SK-N-SH (cell line): ENCODE results near the gene POLA1. TPM values are rescaled to one million over a fixed set of nuclear protein-coding genes. Genes with fewer than 3 reads are reported as not detected.

Experiments
- CTCF ChIA-PET: fragments of 300-600, 350-600 bp; formaldehyde crosslinking; extraction: SDS; loops from one replicate; lab custom pipeline; 2021; lab: Yijun Ruan, JAX
- POLR2A ChIA-PET: fragments of 350-600 bp; sonication (Branson Sonifier 250); formaldehyde crosslinking; extraction: SDS; loops from one replicate; lab custom pipeline; 2020; ENCODE audit warnings: antibody characterized with exemption, inconsistent platforms; lab: Yijun Ruan, JAX
- DNase-seq: peaks from one replicate; pipeline ENCODE4 v3.0.0; 2012
- H2AFZ ChIP-seq: fragments of 200-600 bp; sonication (generic); 2 replicates; pipeline ENCODE4 v1.8.1; 2016; ENCODE audit warnings: antibody characterized with exemption, mild to moderate bottlenecking, low read depth
- H3F3A ChIP-seq: fragments of 200-600 bp; sonication (generic); replicated peaks from 2 replicates; pipeline ENCODE3; 2016; ENCODE audit warnings: antibody characterized with exemption, mild to moderate bottlenecking; ENCODE audit not compliant: insufficient read depth
- H3K27ac ChIP-seq, 2 experiments: fragments of 200-500 bp in 1 of 2; fragments of 200-600 bp in 1 of 2; sonication (Bioruptor generic) in 1 of 2; sonication (generic), shearing (Covaris generic) in 1 of 2; 2 replicates each; pipeline versions ENCODE4 v1.5.1 to v1.6.1; 2014 to 2016; ENCODE audit warnings: low read depth in 2 of 2, inconsistent platforms in 1 of 2, low read length in 1 of 2, mild to moderate bottlenecking in 1 of 2, mixed read lengths in 1 of 2
- H3K27me3 ChIP-seq: fragments of 200-600 bp; sonication (generic), shearing (Covaris generic); 2 replicates; pipeline ENCODE4 v1.6.1; 2016; ENCODE audit warnings: mixed run types; ENCODE audit not compliant: insufficient read depth
- H3K36me3 ChIP-seq, 2 experiments: fragments of 200-500 bp in 1 of 2; fragments of 200-600 bp in 1 of 2; sonication (Bioruptor generic) in 1 of 2; sonication (generic) in 1 of 2; replicated peaks in 1 of 2; 2 replicates each; pipeline versions ENCODE3 to v1.5.1; 2014 to 2016; ENCODE audit warnings: low read length in 1 of 2, mild to moderate bottlenecking in 1 of 2; ENCODE audit not compliant: insufficient read depth in 2 of 2, control insufficient read depth in 1 of 2
- H3K4me1 ChIP-seq, 2 experiments: fragments of 200-500 bp in 1 of 2; fragments of 200-600 bp in 1 of 2; sonication (Bioruptor generic) in 1 of 2; sonication (generic), shearing (Covaris generic) in 1 of 2; 2 replicates each; pipeline versions ENCODE4 v1.5.1 to v1.6.1; 2014 to 2016; ENCODE audit warnings: low read depth in 1 of 2, low read length in 1 of 2, mixed run types in 1 of 2; ENCODE audit not compliant: insufficient read depth in 2 of 2, control insufficient read depth in 1 of 2
- H3K4me2 ChIP-seq: fragments of 200-600 bp; sonication (generic), shearing (Covaris generic); 2 replicates; pipeline ENCODE4 v1.6.1; 2017; ENCODE audit warnings: mixed run types
- H3K4me3 ChIP-seq, 2 experiments: fragments of 200-500 bp in 1 of 2; fragments of 200-600 bp in 1 of 2; sonication (Bioruptor generic) in 1 of 2; sonication (generic), shearing (Covaris generic) in 1 of 2; 2 replicates each; pipeline versions ENCODE4 v1.5.1 to v1.8.1; 2014 to 2016; ENCODE audit warnings: low read depth in 2 of 2, inconsistent platforms in 1 of 2, low read length in 1 of 2, mild to moderate bottlenecking in 1 of 2, mixed read lengths in 1 of 2, moderate library complexity in 1 of 2
- H3K79me2 ChIP-seq: fragments of 200-600 bp; sonication (generic); 2 replicates; pipeline ENCODE4 v1.8.1; 2017; ENCODE audit warnings: mild to moderate bottlenecking; ENCODE audit not compliant: insufficient read depth
- H3K9ac ChIP-seq: fragments of 200-600 bp; sonication (generic); 2 replicates; pipeline ENCODE4 v1.6.1; 2017; ENCODE audit warnings: mixed run types
- H3K9me2 ChIP-seq: fragments of 200-600 bp; sonication (generic); 2 replicates; pipeline ENCODE4 v1.6.1; 2017; ENCODE audit warnings: mixed run types
- H3K9me3 ChIP-seq: fragments of 200-600 bp; sonication (generic); 2 replicates; pipeline ENCODE4 v1.6.1; 2017; ENCODE audit warnings: mixed run types, mild to moderate bottlenecking, moderate library complexity
- H4K20me1 ChIP-seq: fragments of 200-600 bp; sonication (generic); 2 replicates; pipeline ENCODE4 v1.6.1; 2017; ENCODE audit warnings: mild to moderate bottlenecking, mixed run types; ENCODE audit not compliant: insufficient read depth
- ELF1 ChIP-seq: IDR thresholded peaks from 2 replicates; pipeline ENCODE4 v1.4.0; 2012
- EP300 ChIP-seq, 2 experiments: IDR thresholded peaks; 2 replicates each; pipeline versions ENCODE4 v1.4.0 to v1.6.1; 2012; ENCODE audit warnings: borderline replicate concordance in 1 of 2, low read depth in 1 of 2, low read length in 1 of 2
- EZH2phosphoT487 ChIP-seq: fragments of 200-600 bp; sonication (generic); IDR thresholded peaks from 2 replicates; pipeline ENCODE4 v1.6.1; 2017; ENCODE audit warnings: low read depth, mixed run types, mild to moderate bottlenecking, antibody characterized with exemption, moderate library complexity, borderline replicate concordance
- FOSL2 ChIP-seq: IDR thresholded peaks from 2 replicates; pipeline ENCODE4 v1.4.0; 2012; ENCODE audit warnings: low read depth, mild to moderate bottlenecking, moderate library complexity, borderline replicate concordance
- FOXJ3 ChIP-seq: sonication (generic); formaldehyde crosslinking; IDR thresholded peaks from 2 replicates; pipeline ENCODE4 v1.5.1; 2020; ENCODE audit warnings: mild to moderate bottlenecking, missing genetic modification reagents
- FOXM1 ChIP-seq: IDR thresholded peaks from 2 replicates; pipeline ENCODE4 v1.4.0; 2012; ENCODE audit warnings: low read depth, mild to moderate bottlenecking
- GABPA ChIP-seq: IDR thresholded peaks from 2 replicates; pipeline ENCODE4 v1.4.0; 2012; ENCODE audit warnings: low read depth, mild to moderate bottlenecking
- GATA2 ChIP-seq: sonication (generic); formaldehyde crosslinking; IDR thresholded peaks from 2 replicates; pipeline ENCODE4 v1.5.0; 2020; ENCODE audit warnings: mild to moderate bottlenecking, missing genetic modification reagents
- MXI1 ChIP-seq: IDR thresholded peaks from 2 replicates; pipeline ENCODE4 v1.6.1; 2012; ENCODE audit warnings: mild to moderate bottlenecking, low read depth, low read length, improper control_type of control experiment
- RAD21 ChIP-seq: IDR thresholded peaks from 2 replicates; pipeline ENCODE4 v1.6.1; 2012; ENCODE audit warnings: mild to moderate bottlenecking, low read length
- RFX5 ChIP-seq: IDR thresholded peaks from 2 replicates; pipeline ENCODE4 v1.6.1; 2012; ENCODE audit warnings: mild to moderate bottlenecking, improper control_type of control experiment, low read length
- RXRA ChIP-seq: IDR thresholded peaks from 2 replicates; pipeline ENCODE4 v1.4.0; 2012; ENCODE audit warnings: low read depth, mild to moderate bottlenecking, borderline replicate concordance
- TCF12 ChIP-seq: IDR thresholded peaks from 2 replicates; pipeline ENCODE4 v1.4.0; 2012
- TEAD4 ChIP-seq: IDR thresholded peaks from 2 replicates; pipeline ENCODE4 v1.4.0; 2012; ENCODE audit warnings: mild to moderate bottlenecking, borderline replicate concordance; ENCODE audit not compliant: insufficient read depth
- YY1 ChIP-seq: IDR thresholded peaks from 2 replicates; pipeline ENCODE4 v1.4.0; 2012; ENCODE audit warnings: low read depth, mild to moderate bottlenecking
- WGBS: methylation state at CpG from one replicate; pipeline ENCODE4 v1.1.6; 2017; ENCODE audit warnings: low lambda C conversion rate; 5-methylcytosine and 5-hydroxymethylcytosine counted together
- polyA plus RNA-seq, 3 experiments: library from polyadenylated mRNA; depleted of rRNA; stranded (reverse); fragments of >200 nt; gene quantifications; 2 replicates each; pipeline ENCODE4 v1.2.3, GENCODE V29; 2012
- TF ChIP-seq, protein P1 (sequence below): fragments of 200-600 bp; sonication (generic); IDR thresholded peaks from 2 replicates; pipeline ENCODE4 v1.6.1; 2017; ENCODE audit warnings: antibody characterized with exemption, mild to moderate bottlenecking, moderate library complexity
- TF ChIP-seq, protein P2 (sequence below): IDR thresholded peaks from 2 replicates; pipeline ENCODE4; 2012
- TF ChIP-seq, protein P3 (sequence below): IDR thresholded peaks from 2 replicates; pipeline ENCODE4 v1.4.0; 2012; ENCODE audit warnings: low read depth
- TF ChIP-seq, protein P4 (sequence below): fragments of 150-350 bp; IDR thresholded peaks from 2 replicates; pipeline ENCODE4 v1.6.1; 2017; ENCODE audit warnings: antibody characterized with exemption, low read length, low read depth, borderline replicate concordance
- TF ChIP-seq, protein P5 (sequence below): IDR thresholded peaks from 2 replicates; pipeline ENCODE4 v1.4.0; 2012; ENCODE audit warnings: low read depth, borderline replicate concordance

POLA1 gene
- polyA plus RNA-seq, 1 of the 3 experiments (the other 2 are of a cell fraction), result 2.8 TPM

DNA sequence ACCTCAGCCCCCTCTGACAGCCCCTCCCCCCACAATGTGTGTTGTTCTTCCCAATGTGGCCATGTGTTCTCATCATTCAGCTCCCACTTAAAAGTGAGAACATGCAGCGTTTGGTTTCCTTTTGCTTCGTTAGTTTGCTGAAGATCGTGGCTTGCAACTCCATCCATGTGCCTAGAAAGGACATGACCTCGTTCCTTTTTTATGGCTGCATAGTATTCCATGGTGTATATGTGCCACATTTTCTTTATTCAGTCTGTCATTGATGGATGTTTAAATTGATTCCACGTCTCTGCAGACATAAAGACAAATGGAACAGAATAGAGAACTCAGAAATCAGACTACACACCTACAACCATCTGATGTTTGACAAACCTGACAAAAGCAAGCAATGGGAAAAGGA, 276.1 kb downstream of the POLA1 start:
- TF ChIP-seq ELF1, result no peak
- TF ChIP-seq, protein P1, sequence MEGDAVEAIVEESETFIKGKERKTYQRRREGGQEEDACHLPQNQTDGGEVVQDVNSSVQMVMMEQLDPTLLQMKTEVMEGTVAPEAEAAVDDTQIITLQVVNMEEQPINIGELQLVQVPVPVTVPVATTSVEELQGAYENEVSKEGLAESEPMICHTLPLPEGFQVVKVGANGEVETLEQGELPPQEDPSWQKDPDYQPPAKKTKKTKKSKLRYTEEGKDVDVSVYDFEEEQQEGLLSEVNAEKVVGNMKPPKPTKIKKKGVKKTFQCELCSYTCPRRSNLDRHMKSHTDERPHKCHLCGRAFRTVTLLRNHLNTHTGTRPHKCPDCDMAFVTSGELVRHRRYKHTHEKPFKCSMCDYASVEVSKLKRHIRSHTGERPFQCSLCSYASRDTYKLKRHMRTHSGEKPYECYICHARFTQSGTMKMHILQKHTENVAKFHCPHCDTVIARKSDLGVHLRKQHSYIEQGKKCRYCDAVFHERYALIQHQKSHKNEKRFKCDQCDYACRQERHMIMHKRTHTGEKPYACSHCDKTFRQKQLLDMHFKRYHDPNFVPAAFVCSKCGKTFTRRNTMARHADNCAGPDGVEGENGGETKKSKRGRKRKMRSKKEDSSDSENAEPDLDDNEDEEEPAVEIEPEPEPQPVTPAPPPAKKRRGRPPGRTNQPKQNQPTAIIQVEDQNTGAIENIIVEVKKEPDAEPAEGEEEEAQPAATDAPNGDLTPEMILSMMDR, result no peak
- TF ChIP-seq MXI1, result no peak
- TF ChIP-seq, protein P2, sequence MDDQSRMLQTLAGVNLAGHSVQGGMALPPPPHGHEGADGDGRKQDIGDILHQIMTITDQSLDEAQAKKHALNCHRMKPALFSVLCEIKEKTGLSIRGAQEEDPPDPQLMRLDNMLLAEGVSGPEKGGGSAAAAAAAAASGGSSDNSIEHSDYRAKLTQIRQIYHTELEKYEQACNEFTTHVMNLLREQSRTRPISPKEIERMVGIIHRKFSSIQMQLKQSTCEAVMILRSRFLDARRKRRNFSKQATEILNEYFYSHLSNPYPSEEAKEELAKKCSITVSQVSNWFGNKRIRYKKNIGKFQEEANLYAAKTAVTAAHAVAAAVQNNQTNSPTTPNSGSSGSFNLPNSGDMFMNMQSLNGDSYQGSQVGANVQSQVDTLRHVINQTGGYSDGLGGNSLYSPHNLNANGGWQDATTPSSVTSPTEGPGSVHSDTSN, result no peak
- TF ChIP-seq EZH2phosphoT487, result no peak
- no peak for TF ChIP-seq TEAD4
- no peak for TF ChIP-seq RFX5
- no peak for TF ChIP-seq EP300 (IDR thresholded peaks at IDR 0.05; ENCODE audit: borderline replicate concordance in 1 of 2, low read depth in 1 of 2, low read length in 1 of 2)
- no peak for TF ChIP-seq FOXJ3 (CRISPR knock-in tag)
- no peak for TF ChIP-seq FOXM1
- TF ChIP-seq, protein P3, sequence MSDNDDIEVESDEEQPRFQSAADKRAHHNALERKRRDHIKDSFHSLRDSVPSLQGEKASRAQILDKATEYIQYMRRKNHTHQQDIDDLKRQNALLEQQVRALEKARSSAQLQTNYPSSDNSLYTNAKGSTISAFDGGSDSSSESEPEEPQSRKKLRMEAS, result no peak
- no peak for TF ChIP-seq FOSL2
- no peak for TF ChIP-seq RAD21
- no peak for TF ChIP-seq RXRA
- TF ChIP-seq, protein P4, sequence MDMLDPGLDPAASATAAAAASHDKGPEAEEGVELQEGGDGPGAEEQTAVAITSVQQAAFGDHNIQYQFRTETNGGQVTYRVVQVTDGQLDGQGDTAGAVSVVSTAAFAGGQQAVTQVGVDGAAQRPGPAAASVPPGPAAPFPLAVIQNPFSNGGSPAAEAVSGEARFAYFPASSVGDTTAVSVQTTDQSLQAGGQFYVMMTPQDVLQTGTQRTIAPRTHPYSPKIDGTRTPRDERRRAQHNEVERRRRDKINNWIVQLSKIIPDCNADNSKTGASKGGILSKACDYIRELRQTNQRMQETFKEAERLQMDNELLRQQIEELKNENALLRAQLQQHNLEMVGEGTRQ, result no peak
- no peak for TF ChIP-seq GABPA
- no peak for TF ChIP-seq GATA2 (CRISPR knock-in tag)
- TF ChIP-seq YY1, result no peak
- TF ChIP-seq, protein P5, sequence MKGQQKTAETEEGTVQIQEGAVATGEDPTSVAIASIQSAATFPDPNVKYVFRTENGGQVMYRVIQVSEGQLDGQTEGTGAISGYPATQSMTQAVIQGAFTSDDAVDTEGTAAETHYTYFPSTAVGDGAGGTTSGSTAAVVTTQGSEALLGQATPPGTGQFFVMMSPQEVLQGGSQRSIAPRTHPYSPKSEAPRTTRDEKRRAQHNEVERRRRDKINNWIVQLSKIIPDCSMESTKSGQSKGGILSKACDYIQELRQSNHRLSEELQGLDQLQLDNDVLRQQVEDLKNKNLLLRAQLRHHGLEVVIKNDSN, result no peak
- TF ChIP-seq TCF12, result no peak
- Histone ChIP-seq H3K27ac (no peak overlapping the region), H3K36me3 (no peaks in the 10 kb centered on the region), H3K27me3 (no peaks in the 10 kb centered on the region), H3K4me3 (no peak overlapping the region), H2AFZ (no peak overlapping the region), H3K79me2 (no peaks in the 10 kb centered on the region), H3K9me3 (no peaks in the 10 kb centered on the region), H4K20me1 (no peaks in the 10 kb centered on the region), H3K4me2 (no peak overlapping the region), H3K9ac (no peak overlapping the region), H3K4me1 (no peaks in the 10 kb centered on the region), H3K9me2 (no peaks in the 10 kb centered on the region), H3F3A (no peaks in the 10 kb centered on the region)
- WGBS, result 41% methylated on average over 5 of the region's 5 CpGs
- DNase-seq, result no peak
- POLR2A ChIA-PET, result no interaction called here
- CTCF ChIA-PET, result no interaction called here
